SK-N-MC (cell line): ENCODE measurements around the gene CRABP2.

Source experiments
- EZH2 ChIP-seq: fragments of 200-600 bp; sonication (generic); IDR thresholded peaks from one replicate; pipeline ENCODE4 v1.6.1; 2017; ENCODE audit warnings: antibody characterized with exemption
- FOXP2 ChIP-seq: optimal IDR thresholded peaks from 2 replicates; pipeline ENCODE3; 2011; ENCODE audit warnings: mild to moderate bottlenecking, moderate library complexity; ENCODE audit not compliant: insufficient read depth; ENCODE audit errors: extremely low read length, control extremely low read depth
- POLR2AphosphoS5 ChIP-seq: IDR thresholded peaks from 2 replicates; pipeline ENCODE4 v1.6.1; 2012; ENCODE audit warnings: mild to moderate bottlenecking, low read depth, low read length, borderline replicate concordance

GRCh38 chr1:156703336-156703735 is 2.0 kb downstream of the CRABP2 start:
- TF ChIP-seq EZH2 (no peak), POLR2AphosphoS5 (no peak), FOXP2 (no peak)
